GM18507 (cell line): ENCODE measurements around the gene PUM1.
"Not testable (repeated sequence)": the region's sequence is repeated elsewhere in the genome, so short reads cannot be mapped to it uniquely, and the experiment has no call there.

ENCODE experiments used
- DNase-seq: peaks from one replicate; pipeline ENCODE4 v3.0.0; 2011; ENCODE audit warnings: low read depth; ENCODE audit not compliant: insufficient read length; ENCODE audit errors: extremely low spot score
- FAIRE-seq: peaks from 2 replicates; lab custom pipeline; 2011; peaks lifted over from hg19 to GRCh38; lab: Jason Lieb, UNC

Gene PUM1, protein sequence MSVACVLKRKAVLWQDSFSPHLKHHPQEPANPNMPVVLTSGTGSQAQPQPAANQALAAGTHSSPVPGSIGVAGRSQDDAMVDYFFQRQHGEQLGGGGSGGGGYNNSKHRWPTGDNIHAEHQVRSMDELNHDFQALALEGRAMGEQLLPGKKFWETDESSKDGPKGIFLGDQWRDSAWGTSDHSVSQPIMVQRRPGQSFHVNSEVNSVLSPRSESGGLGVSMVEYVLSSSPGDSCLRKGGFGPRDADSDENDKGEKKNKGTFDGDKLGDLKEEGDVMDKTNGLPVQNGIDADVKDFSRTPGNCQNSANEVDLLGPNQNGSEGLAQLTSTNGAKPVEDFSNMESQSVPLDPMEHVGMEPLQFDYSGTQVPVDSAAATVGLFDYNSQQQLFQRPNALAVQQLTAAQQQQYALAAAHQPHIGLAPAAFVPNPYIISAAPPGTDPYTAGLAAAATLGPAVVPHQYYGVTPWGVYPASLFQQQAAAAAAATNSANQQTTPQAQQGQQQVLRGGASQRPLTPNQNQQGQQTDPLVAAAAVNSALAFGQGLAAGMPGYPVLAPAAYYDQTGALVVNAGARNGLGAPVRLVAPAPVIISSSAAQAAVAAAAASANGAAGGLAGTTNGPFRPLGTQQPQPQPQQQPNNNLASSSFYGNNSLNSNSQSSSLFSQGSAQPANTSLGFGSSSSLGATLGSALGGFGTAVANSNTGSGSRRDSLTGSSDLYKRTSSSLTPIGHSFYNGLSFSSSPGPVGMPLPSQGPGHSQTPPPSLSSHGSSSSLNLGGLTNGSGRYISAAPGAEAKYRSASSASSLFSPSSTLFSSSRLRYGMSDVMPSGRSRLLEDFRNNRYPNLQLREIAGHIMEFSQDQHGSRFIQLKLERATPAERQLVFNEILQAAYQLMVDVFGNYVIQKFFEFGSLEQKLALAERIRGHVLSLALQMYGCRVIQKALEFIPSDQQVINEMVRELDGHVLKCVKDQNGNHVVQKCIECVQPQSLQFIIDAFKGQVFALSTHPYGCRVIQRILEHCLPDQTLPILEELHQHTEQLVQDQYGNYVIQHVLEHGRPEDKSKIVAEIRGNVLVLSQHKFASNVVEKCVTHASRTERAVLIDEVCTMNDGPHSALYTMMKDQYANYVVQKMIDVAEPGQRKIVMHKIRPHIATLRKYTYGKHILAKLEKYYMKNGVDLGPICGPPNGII

GRCh38 chr1:31065310-31066217 is at the start of gene PUM1:
Gene PUM1 (minus strand): TSS chr1:31065717. CDS start chr1:31059566, 6,151 bp downstream.
- FAIRE-seq = peak; percentile 95
- peak; percentile 82 for DNase-seq

DNA sequence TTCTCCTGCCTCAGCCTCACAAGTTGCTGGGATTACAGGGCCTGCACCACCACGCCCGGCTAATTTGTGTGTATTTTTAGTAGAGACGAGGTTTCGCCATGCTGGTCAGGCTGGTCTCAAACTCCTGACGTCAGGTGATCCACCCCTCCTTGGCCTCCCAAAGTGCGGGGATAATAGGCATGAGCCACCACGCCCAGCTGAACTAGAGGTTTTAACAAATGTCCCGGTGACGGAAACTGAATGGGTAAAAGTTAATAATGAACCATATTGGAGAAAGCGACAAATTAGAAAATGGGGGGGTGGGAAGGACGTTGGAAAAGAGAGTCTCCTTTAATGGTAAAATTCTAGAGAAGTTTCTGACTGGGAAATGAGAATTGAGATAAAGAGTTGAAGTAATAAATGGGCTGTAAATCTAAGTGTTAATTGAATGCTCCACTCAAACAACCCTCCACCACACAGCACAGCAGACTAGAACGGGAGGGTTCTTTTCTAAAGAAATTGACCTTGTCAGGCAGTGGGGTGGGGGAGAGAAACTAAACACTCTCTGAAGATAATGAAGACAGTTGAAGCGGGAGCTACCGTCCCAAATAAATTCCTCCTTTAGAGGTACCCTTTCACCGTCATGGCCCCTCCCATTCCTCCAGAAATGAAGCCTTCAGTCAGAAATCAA is 46.9 kb upstream of the PUM1 start:
- FAIRE-seq (no peak), DNase-seq (no peak)

DNA sequence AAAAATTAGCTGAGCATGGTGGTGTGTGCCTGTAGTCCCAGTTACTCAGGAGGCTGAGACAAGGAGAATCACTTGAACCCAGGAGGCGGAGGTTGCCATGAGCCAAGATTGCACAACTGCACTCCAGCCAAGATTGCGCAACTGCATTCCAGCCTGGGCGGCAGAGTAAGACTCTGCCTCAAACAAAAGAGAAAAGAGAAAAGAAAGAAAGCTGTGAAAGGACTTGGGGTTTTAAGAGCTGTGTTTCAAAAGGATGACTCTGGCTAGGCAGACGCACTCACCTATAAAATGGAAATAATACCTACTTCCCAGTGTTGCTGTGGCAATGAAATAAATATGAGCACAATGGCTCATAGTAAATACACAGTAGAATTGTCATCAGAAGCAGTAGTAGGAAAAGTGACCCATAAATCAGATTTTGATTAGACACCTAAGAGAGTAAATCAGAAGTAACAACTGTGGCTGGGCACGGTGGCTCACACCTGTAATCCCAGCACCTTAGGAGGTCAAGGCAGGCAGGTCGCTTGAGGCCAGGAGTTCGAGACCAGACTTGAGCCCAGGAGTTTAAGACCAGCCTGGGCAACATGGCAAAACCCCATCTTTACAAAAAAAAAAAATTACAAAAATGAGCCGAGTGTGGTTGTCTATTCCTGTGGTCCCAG is 45.9 kb upstream of the PUM1 start:
- DNase-seq (no peak), FAIRE-seq (no peak)

- DNase-seq (no peak), FAIRE-seq (no peak)
Observed at GRCh38 chr1:31110846-31111245, 45.3 kb upstream of the PUM1 start.

DNA sequence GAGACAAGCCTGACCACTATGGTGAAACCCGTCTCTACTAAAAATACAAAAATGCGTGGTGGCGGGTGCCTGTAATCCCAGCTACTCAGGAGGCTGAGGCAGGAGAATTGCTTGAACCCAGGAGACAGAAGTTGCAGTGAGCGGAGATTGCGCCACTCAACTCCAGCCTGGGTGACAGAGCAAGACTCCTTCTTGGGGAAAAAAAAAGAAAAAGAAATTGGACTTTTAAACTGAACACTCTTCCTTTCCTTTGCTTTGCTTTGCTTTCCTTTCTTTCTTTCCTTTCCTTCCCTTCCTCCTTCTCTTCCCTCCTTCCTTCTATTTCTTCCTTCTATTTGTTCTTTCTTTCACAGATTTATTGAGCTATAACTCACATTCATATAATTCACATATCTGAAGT is 43.3 kb upstream of the PUM1 start:
- DNase-seq (no peak), FAIRE-seq (no peak)

- no peak for DNase-seq
- FAIRE-seq = no peak
Observed at GRCh38 chr1:31105646-31106045, 40.1 kb upstream of the PUM1 start.

GRCh38 chr1:31102501-31102950 is 37.0 kb upstream of the PUM1 start:
- no peak for DNase-seq
- no peak for FAIRE-seq

- FAIRE-seq (no peak), DNase-seq (no peak)
Observed at GRCh38 chr1:31101147-31101502, 35.6 kb upstream of the PUM1 start.

DNA sequence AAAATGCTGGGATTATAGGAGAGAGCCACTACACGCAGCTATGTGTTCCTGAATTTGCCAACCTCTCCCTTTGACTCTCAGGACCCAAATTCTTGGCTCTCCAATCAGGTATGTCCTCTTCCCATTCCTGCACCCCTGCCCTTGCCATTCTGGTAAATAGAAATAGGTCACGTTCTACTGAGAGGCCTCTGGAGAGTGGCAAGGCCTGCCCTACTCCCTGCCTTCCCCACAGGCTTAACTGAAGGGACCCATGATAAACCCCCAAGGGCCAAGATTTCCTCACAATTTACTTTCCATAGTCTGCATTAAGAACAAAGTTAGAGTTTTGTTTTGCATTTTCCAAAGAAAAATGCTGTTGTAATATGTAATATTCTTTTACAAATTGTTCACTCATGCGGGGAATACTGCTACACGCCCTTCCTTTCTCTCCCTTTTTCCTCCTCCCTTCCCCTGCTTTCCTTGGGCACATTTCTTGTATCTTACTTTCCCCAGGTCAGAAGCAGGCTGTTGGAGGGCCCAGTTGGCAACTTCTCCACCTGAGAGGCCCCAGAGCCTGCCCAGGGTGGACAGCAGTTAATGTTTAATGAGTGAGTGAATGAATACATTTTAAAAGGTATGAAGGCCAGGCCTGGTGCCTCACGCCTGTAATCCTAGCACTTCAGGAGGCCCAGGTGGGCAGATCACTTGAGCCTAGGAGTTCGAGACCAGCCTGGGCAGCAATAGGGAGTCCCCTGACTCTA is 33.9 kb upstream of the PUM1 start:
- no peak for DNase-seq
- FAIRE-seq = no peak

DNA sequence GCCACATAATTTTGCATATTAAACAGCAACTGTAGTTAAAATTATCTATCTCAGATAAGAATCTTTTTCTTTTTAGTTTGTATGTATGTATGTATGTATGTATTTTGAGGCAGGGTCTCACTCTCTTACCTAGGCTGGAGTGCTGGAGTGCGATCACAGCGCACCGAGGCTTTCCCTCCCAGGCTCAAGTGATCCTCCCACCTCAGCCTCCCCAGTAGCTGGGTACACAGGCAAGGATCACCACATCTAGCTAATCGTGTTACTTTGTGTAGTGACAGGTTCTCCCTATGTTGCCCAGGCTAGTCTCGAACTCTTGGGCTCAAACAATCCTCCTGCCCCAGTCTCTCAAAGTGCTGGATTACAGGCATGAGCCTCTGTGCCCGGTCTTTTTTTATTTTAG is 30.5 kb upstream of the PUM1 start:
- no peak for FAIRE-seq
- DNase-seq = no peak

DNA sequence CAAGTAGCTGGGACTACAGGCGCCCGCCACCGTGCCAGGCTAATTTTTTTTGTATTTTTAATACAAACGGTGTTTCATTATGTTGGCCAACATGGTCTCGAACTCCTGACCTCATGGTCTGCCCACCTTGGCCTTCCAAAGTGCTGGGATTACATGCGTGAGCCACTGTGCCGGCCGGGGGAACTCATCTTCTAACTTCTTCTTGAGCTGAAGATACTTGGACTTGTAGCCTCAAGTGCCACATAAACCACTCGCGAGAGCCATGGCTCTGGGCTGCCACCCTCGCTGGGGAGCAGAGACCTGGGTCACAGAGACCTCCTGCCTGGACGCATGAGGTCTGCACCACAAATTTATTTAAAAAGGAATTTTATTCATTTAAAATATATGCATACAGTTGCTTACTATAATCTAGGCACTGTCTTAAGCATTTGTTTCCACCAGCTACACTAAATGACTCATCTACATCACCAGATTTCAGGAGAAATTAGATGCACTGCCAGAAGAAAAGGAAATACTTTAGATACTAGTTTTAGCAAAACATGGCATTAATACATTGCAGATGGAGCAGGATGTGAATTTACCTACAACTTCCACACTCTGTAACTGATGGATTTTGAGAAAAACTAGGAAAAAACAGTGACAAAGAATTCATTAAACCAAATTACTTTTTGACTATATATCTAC is 29.9 kb upstream of the PUM1 start:
- FAIRE-seq = no peak

GRCh38 chr1:31088081-31088480 is 22.6 kb upstream of the PUM1 start:
- DNase-seq, FAIRE-seq: not testable (repeated sequence)

More for the DNA sequence above, 29.9 kb upstream of the PUM1 start:
- DNase-seq = no peak

DNA sequence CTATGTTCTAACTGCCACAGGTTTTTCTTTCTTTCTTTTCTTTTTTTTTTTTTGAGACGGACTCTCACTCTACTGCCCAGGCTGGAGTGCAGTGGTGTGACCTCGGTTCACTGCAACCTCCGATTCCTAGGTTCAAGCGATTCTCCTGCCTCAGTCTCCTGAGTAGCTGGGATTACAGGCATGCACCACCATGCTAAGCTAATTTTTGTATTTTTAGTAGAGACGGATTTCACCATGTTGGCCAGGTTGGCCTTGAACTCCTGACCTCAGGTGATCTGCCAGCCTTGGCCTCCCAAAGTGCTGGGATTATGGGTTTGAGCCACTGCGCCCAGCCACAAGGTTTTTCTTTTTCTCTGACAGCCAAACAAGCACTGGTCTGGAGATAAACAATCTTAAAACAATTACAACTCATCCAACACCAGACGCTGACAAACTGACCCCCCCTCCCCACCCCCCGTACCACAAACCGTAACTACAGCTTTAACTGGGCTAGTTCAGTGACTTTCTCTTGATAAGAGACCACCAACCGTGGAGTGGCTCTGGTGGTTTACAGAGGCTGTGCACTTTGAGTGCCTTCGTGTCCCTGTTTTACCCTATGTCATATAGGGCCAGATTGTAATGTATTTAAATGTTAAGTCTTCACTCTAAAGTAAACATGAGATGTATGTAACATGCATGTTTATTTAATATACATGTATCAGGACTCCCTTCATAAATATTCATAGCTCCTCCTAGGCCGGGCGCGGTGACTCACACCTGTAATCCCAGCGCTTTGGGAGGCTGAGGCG is 19.5 kb upstream of the PUM1 start:
- no peak for DNase-seq
- no peak for FAIRE-seq

- no peak for DNase-seq
- no peak for FAIRE-seq
Observed at GRCh38 chr1:31082385-31082784, 16.9 kb upstream of the PUM1 start.

- DNase-seq (no peak), FAIRE-seq (no peak)
Observed at GRCh38 chr1:31073044-31073443, 7.5 kb upstream of the PUM1 start.

DNA sequence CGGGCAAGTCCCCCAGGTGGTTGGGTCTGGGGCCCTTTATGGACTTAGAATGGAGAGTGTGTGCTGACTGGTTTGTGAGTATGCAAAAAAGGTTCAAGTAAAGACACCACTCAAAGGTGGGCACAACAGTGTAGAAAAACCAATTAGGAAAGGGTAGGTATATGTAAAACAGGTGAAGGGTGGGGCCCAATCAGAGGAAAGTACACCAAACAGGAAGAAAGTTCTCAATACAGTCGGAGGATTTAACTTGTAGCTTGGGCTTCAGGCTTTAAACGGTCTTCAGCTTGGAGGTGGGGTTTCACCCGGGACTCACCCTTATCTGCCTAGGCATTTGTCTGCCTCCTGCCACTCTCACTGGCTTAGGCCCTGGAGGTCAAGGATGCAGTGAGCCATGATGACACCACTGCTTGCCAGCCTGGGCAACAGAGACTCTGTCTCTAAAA is 6.8 kb upstream of the PUM1 start:
- DNase-seq (no peak), FAIRE-seq (no peak)
